Panc1 (cell line): Measurements from ENCODE around the gene LRMDA. TPM values are rescaled to one million over a fixed set of nuclear protein-coding genes. Genes with fewer than 3 reads are reported as not detected.

Source experiments
- ATAC-seq: fragments of 200-7000 bp; cut with Tn5 transposase; 2 replicates; pipeline ENCODE4 v1.9.1; 2020; ENCODE audit warnings: mild to moderate bottlenecking, moderate library complexity
- BruUV-seq: library from RNA; stranded (reverse); fragments of 400-500 nt; replicated peaks from 2 replicates; lab custom pipeline; 2021; lab: Mats Ljungman, UMichigan
- CTCF ChIA-PET: fragments of 300-600 bp; sonication (Branson Sonifier 250); formaldehyde crosslinking; loops from one replicate; lab custom pipeline; 2022; ENCODE audit warnings: antibody characterized with exemption; lab: Charles Lee
- POLR2A ChIA-PET: fragments of 300-600 bp; sonication (Branson Sonifier 250); formaldehyde crosslinking; loops from one replicate; lab custom pipeline; 2022; ENCODE audit warnings: antibody characterized with exemption; lab: Charles Lee
- DNase-seq: peaks from one replicate; pipeline ENCODE4 v3.0.0-alpha.2; 2010; ENCODE audit warnings: low read depth, low spot score
- H3K27ac ChIP-seq: 2 replicates; pipeline ENCODE4 v1.5.1; 2011; ENCODE audit warnings: mild to moderate bottlenecking, low read length, inconsistent platforms
- H3K27me3 ChIP-seq: fragments of 200-500 bp; sonication (Bioruptor generic); 2 replicates; pipeline ENCODE4 v1.6.0; 2014; ENCODE audit warnings: low read length, inconsistent platforms; ENCODE audit not compliant: control insufficient read depth, insufficient read depth
- H3K36me3 ChIP-seq: fragments of 200-500 bp; sonication (Bioruptor generic); 2 replicates; pipeline ENCODE4 v1.5.1; 2014; ENCODE audit warnings: inconsistent platforms, mild to moderate bottlenecking, low read length, moderate library complexity; ENCODE audit not compliant: control insufficient read depth, insufficient read depth
- H3K4me1 ChIP-seq: 2 replicates; pipeline ENCODE4 v1.5.1; 2011; ENCODE audit warnings: inconsistent platforms, mild to moderate bottlenecking, low read length, moderate library complexity; ENCODE audit not compliant: control insufficient read depth, insufficient read depth
- H3K4me3 ChIP-seq, 2 experiments: 2 replicates each; pipeline ENCODE4 v1.5.1; 2011 to 2012; ENCODE audit warnings: low read depth in 2 of 2, low read length in 2 of 2, mild to moderate bottlenecking in 2 of 2, inconsistent platforms in 1 of 2, moderate library complexity in 1 of 2
- H3K9me3 ChIP-seq: fragments of 200-500 bp; sonication (Bioruptor generic); 2 replicates; pipeline ENCODE4 v1.5.1; 2014; ENCODE audit warnings: low read depth, mild to moderate bottlenecking, inconsistent platforms, low read length, moderate library complexity; ENCODE audit not compliant: control insufficient read depth, insufficient read depth
- CTCF ChIP-seq: fragments of 450-650 bp; IDR thresholded peaks from 2 replicates; pipeline ENCODE4 v1.5.1; 2017; ENCODE audit warnings: mild to moderate bottlenecking
- POLR2AphosphoS5 ChIP-seq: IDR thresholded peaks from 2 replicates; pipeline ENCODE4 v1.6.1; 2012; ENCODE audit warnings: mild to moderate bottlenecking, low read depth, low read length, moderate library complexity
- SIN3A ChIP-seq: IDR thresholded peaks from 2 replicates; pipeline ENCODE4 v1.6.1; 2012; ENCODE audit warnings: low read depth, mild to moderate bottlenecking, low read length, moderate library complexity, borderline replicate concordance; ENCODE audit not compliant: insufficient read depth
- TCF7L2 ChIP-seq: IDR thresholded peaks from 2 replicates; pipeline ENCODE4 v1.6.1; 2011; ENCODE audit warnings: mild to moderate bottlenecking, low read depth, low read length, inconsistent platforms
- in situ Hi-C: cut with HindIII; loops from 2 replicates; pipeline ENCODE4 v1.10.0; 2016; ENCODE audit warnings: low sequenced_read_pairs, low pct_unique_long_range_greater_than_20kb
- intact Hi-C: fragments of 100-400 bp; cut with micrococcal nuclease; formaldehyde crosslinking; loops from one replicate; pipeline ENCODE4 v1.10.0; 2022; ENCODE audit not compliant: unreplicated experiment
- total RNA-seq: library from RNA; stranded (reverse); gene quantifications from one replicate; pipeline ENCODE4 v1.2.1, GENCODE V29; 2021; ENCODE audit not compliant: unreplicated experiment
- TF ChIP-seq, protein P1 (sequence below), 2 experiments: IDR thresholded peaks; 2 replicates each; pipeline ENCODE4 v1.6.1; 2011 to 2012; ENCODE audit warnings: low read depth in 2 of 2, control low read depth in 1 of 2, low read length in 1 of 2, mild to moderate bottlenecking in 1 of 2, moderate library complexity in 1 of 2; ENCODE audit not compliant: insufficient read depth in 1 of 2

LRMDA gene
- total RNA-seq, 1 experiment from 2014 or later, result 1.2 TPM

DNA sequence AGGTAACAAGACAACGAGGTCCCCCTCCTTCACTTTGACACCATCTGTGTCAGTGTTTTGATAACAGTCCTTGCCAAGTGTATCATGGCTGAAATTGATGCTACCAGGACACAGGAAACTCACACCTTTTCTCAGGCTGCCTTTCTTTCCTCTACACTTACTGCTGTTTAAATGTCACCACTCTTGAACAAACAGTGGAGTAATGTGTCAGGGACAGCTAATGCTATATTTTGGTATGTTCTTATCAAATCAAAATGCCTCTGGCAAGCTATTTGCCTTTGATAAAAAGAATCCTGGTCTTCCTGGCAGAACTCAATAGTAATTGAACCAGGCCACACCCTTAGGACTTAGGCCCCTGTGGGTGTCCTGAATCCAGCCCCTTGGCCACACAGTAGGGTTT lies 692.9 kb downstream of the LRMDA start:
- H3K4me3 ChIP-seq, result no peak overlapping the region
- DNase-seq, result no peak
- 0 out of 2 replicates have a peak, but pooled peaks cover 4% of the 10 kb centered on the region for H3K27me3 ChIP-seq
- H3K4me1 ChIP-seq, result no peaks in the 10 kb centered on the region
- intact Hi-C loops, result no loop called here
- TF ChIP-seq, protein P1, sequence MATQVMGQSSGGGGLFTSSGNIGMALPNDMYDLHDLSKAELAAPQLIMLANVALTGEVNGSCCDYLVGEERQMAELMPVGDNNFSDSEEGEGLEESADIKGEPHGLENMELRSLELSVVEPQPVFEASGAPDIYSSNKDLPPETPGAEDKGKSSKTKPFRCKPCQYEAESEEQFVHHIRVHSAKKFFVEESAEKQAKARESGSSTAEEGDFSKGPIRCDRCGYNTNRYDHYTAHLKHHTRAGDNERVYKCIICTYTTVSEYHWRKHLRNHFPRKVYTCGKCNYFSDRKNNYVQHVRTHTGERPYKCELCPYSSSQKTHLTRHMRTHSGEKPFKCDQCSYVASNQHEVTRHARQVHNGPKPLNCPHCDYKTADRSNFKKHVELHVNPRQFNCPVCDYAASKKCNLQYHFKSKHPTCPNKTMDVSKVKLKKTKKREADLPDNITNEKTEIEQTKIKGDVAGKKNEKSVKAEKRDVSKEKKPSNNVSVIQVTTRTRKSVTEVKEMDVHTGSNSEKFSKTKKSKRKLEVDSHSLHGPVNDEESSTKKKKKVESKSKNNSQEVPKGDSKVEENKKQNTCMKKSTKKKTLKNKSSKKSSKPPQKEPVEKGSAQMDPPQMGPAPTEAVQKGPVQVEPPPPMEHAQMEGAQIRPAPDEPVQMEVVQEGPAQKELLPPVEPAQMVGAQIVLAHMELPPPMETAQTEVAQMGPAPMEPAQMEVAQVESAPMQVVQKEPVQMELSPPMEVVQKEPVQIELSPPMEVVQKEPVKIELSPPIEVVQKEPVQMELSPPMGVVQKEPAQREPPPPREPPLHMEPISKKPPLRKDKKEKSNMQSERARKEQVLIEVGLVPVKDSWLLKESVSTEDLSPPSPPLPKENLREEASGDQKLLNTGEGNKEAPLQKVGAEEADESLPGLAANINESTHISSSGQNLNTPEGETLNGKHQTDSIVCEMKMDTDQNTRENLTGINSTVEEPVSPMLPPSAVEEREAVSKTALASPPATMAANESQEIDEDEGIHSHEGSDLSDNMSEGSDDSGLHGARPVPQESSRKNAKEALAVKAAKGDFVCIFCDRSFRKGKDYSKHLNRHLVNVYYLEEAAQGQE (IDR thresholded peaks at IDR 0.05; ENCODE audit: insufficient read depth in 1 of 2, low read depth in 2 of 2, low read length in 1 of 2), result no peak
- TF ChIP-seq POLR2AphosphoS5 (no peak), SIN3A (no peak), CTCF (no peak), TCF7L2 (no peak)
- ATAC-seq, result no peak
- in situ Hi-C loops, result no loop called here
- no TSS peak for BruUV-seq
- H3K27ac ChIP-seq, result no peak overlapping the region
- no peaks in the 10 kb centered on the region for H3K9me3 ChIP-seq
- H3K36me3 ChIP-seq, result no peaks in the 10 kb centered on the region
- ChIA-PET POLR2A (no interaction called here), CTCF (no interaction called here)

DNA sequence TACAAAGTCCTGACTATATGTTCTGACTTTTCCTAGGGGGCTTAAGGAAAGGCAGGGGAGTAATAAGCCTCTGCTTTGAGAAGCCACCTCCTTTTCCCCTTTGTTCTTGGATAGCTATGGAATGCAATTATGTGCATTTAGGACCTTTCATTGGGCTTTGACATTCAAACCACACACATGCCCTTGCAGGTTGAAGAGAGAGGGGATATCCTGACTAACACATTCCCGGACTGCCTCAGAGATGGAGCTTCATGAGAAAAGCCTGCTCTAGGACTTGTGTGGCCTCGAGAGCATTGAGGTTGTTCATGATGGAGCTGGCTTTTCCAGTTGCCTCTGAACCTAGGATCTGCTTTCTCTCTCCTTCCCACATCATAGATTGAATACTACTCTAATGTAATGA lies 694.5 kb downstream of the LRMDA start:
- intact Hi-C loops (no loop called here), in situ Hi-C loops (no loop called here)
- BruUV-seq, result no TSS peak
- ATAC-seq (no peak), DNase-seq (no peak)
- Histone ChIP-seq H3K27me3 (0 out of 2 replicates have a peak, but pooled peaks cover 4% of the 10 kb centered on the region), H3K36me3 (no peaks in the 10 kb centered on the region), H3K4me1 (no peaks in the 10 kb centered on the region), H3K4me3 (no peak overlapping the region), H3K27ac (no peak overlapping the region), H3K9me3 (no peaks in the 10 kb centered on the region)
- TF ChIP-seq SIN3A (no peak), CTCF (no peak)
- TF ChIP-seq, protein P1 (IDR thresholded peaks at IDR 0.05; ENCODE audit: insufficient read depth in 1 of 2, low read depth in 2 of 2, low read length in 1 of 2), result no peak
- ChIA-PET POLR2A (no interaction called here), CTCF (no interaction called here)
